ENCODE data around the gene EDC4.
"Not testable (repeated sequence)": the region's sequence is repeated elsewhere in the genome, so short reads cannot be mapped to it uniquely, and the experiment has no call there.

- TF ChIP-seq CTCF (conservative IDR thresholded peaks at IDR 0.05); EZH2 (IDR thresholded peaks at IDR 0.05; ENCODE audit: low read depth): not testable (repeated sequence)
Observed at GRCh38 chr16:67864044-67864443, 8.8 kb upstream of the EDC4 start.
